Hepatocyte (in vitro differentiated cells): ENCODE data around the gene P2RY4.

ENCODE experiments used
- EZH2 ChIP-seq: fragments of 200-600 bp; sonication (generic); IDR thresholded peaks from 2 replicates; pipeline ENCODE4 v1.6.1; 2016; ENCODE audit warnings: antibody characterized with exemption, mild to moderate bottlenecking, borderline replicate concordance
- TF ChIP-seq, protein P1 (sequence below): fragments of 200-600 bp; sonication (generic); IDR thresholded peaks from 2 replicates; pipeline ENCODE4 v1.5.1; 2016; ENCODE audit warnings: antibody characterized with exemption, mild to moderate bottlenecking; ENCODE audit not compliant: poor library complexity

DNA sequence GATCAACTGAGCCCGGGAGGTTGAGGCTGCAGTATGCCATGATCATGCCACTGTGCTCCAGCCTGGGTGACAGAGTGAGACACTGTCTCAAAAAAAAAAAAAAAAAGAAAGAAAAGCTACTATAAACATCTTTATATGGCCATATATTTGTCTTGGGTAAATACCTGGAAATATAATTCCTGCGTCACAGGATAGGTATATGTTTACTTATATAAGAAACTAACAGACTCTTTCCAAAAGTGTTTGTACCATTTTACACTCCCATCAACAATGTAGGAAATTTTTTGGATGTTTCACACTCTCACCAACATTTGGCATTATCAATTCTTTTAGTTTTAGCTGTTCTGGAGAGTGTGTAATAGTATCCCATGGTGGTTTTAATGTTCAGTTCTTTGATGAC is 12.8 kb downstream of the P2RY4 start:
- TF ChIP-seq, protein P1, sequence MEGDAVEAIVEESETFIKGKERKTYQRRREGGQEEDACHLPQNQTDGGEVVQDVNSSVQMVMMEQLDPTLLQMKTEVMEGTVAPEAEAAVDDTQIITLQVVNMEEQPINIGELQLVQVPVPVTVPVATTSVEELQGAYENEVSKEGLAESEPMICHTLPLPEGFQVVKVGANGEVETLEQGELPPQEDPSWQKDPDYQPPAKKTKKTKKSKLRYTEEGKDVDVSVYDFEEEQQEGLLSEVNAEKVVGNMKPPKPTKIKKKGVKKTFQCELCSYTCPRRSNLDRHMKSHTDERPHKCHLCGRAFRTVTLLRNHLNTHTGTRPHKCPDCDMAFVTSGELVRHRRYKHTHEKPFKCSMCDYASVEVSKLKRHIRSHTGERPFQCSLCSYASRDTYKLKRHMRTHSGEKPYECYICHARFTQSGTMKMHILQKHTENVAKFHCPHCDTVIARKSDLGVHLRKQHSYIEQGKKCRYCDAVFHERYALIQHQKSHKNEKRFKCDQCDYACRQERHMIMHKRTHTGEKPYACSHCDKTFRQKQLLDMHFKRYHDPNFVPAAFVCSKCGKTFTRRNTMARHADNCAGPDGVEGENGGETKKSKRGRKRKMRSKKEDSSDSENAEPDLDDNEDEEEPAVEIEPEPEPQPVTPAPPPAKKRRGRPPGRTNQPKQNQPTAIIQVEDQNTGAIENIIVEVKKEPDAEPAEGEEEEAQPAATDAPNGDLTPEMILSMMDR: no peak
- TF ChIP-seq EZH2: no peak
